Measurements from ENCODE around the gene HERPUD1. TPM values are rescaled to one million over a fixed set of nuclear protein-coding genes. Genes with fewer than 3 reads are reported as not detected.

HERPUD1 gene
- total and polyA plus RNA-seq, 2 donors from 2014 or later, result 209 to 234 TPM

DNA sequence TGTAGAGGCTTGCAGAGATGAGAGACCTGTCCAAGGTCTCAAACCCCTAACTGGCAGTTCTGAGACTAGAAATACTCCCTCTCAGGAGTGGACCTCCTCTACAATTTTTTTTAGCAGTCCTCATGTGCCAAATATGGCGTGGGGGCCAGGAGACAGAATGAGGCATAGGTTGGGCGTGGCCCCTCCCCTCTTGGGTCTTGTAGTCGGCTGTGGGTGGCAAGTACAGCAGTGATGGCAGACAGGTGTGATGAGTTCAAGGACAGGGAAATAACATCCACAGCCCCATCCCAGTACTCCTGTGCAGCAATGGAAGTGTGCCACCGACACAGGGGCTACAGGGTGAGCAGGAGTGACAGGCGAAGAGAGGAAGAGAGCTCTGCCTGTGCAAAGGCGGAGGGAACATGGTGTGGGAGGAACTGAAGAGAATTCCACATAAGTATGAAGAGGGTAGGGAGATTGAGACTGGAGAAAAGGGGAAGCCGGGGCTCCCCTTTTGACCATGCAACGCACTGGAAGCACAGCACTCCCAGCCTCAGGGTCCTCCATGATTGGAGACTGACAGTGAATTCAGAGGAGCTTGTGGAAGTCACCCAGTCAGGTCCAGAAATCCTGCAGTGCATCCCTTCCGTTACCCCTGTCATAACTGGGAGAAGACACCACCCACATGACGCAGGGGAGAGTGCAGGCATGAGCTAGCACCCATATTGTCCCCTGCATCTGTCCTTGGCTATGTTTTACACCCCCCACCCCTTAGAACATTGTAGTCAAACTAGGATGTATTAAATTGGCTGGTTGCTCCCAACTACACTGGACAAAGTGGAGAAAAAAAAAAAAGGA is 15.0 kb downstream of the HERPUD1 start:
- intact Hi-C loops (cut with DNase I), result no loop called here
- Histone ChIP-seq H3K36me3 (ENCODE audit: control insufficient read depth in 2 of 3, insufficient read depth in 3 of 3, low read length in 3 of 3) (peaks cover 11 to 36% (median 25%) of the 10 kb centered on the region in 3 donors), H3K4me3 (ENCODE audit: low read length in 3 of 3) (no peak overlapping the region), H3K4me1 (ENCODE audit: control insufficient read depth in 2 of 3, insufficient read depth in 2 of 3, low read depth in 1 of 3, low read length in 3 of 3) (peaks cover 0 to 4% (median 3%) of the 10 kb centered on the region in 3 donors), H3K27me3 (ENCODE audit: control insufficient read depth, insufficient read depth, low read length) (no peaks in the 10 kb centered on the region), H3K9ac (ENCODE audit: low read length in 3 of 3) (no peak overlapping the region), H3K9me3 (ENCODE audit: control insufficient read depth in 2 of 3, insufficient read depth in 1 of 3, low read length in 3 of 3) (no peaks in the 10 kb centered on the region), H3K27ac (ENCODE audit: low read depth in 2 of 2, low read length in 2 of 2) (no peak overlapping the region)
- no peak for DNase-seq
- TF ChIP-seq, protein P1, sequence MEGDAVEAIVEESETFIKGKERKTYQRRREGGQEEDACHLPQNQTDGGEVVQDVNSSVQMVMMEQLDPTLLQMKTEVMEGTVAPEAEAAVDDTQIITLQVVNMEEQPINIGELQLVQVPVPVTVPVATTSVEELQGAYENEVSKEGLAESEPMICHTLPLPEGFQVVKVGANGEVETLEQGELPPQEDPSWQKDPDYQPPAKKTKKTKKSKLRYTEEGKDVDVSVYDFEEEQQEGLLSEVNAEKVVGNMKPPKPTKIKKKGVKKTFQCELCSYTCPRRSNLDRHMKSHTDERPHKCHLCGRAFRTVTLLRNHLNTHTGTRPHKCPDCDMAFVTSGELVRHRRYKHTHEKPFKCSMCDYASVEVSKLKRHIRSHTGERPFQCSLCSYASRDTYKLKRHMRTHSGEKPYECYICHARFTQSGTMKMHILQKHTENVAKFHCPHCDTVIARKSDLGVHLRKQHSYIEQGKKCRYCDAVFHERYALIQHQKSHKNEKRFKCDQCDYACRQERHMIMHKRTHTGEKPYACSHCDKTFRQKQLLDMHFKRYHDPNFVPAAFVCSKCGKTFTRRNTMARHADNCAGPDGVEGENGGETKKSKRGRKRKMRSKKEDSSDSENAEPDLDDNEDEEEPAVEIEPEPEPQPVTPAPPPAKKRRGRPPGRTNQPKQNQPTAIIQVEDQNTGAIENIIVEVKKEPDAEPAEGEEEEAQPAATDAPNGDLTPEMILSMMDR (IDR thresholded peaks at IDR 0.05; ENCODE audit: borderline replicate concordance, extremely low read depth, insufficient read depth), result no peak
- FAIRE-seq, result no peak

- Histone ChIP-seq H3K4me3 (ENCODE audit: low read length in 3 of 3) (no peak overlapping the region), H3K27ac (ENCODE audit: low read depth in 2 of 2, low read length in 2 of 2) (no peak overlapping the region), H3K9me3 (ENCODE audit: control insufficient read depth in 2 of 3, insufficient read depth in 1 of 3, low read length in 3 of 3) (no peaks in the 10 kb centered on the region), H3K9ac (ENCODE audit: low read length in 3 of 3) (no peak overlapping the region), H3K36me3 (ENCODE audit: control insufficient read depth in 2 of 3, insufficient read depth in 3 of 3, low read length in 3 of 3) (peaks cover 11 to 30% (median 23%) of the 10 kb centered on the region in 3 donors), H3K27me3 (ENCODE audit: control insufficient read depth, insufficient read depth, low read length) (no peaks in the 10 kb centered on the region), H3K4me1 (ENCODE audit: control insufficient read depth in 2 of 3, insufficient read depth in 2 of 3, low read depth in 1 of 3, low read length in 3 of 3) (peaks cover 0 to 4% (median 3%) of the 10 kb centered on the region in 3 donors)
- intact Hi-C loops (cut with DNase I), result no loop called here
- TF ChIP-seq, protein P1 (IDR thresholded peaks at IDR 0.05; ENCODE audit: borderline replicate concordance, extremely low read depth, insufficient read depth), result no peak
- DNase-seq (peak in 2 of 5 donors; percentile 12 to 15), FAIRE-seq (no peak)
Measured at GRCh38 chr16:56947604-56947995, 15.7 kb downstream of the HERPUD1 start.

DNA sequence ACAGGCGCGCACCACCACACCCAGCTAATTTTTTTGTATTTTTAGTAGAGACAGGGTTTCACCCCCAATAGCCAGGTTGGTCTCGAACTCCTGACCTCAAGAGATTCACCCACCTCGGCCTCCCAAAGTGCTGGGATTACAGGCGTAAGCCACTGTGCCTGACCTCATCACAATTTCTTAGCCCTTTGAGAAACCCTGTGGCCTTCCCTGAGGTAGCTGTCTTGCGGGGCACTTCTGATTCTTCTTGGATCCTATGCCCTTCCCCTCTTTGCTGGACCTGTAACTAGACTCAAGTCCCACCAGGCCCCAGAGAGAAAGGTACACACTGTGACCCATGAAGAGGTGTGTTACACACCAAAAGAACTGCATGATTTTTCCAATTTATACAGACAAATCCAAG is 16.3 kb downstream of the HERPUD1 start:
- Histone ChIP-seq H3K27me3 (ENCODE audit: control insufficient read depth, insufficient read depth, low read length) (no peaks in the 10 kb centered on the region), H3K9ac (ENCODE audit: low read length in 3 of 3) (no peak overlapping the region)
- intact Hi-C loops (cut with DNase I), result no loop called here

More for the DNA sequence above, 16.3 kb downstream of the HERPUD1 start:
- TF ChIP-seq, protein P1 (IDR thresholded peaks at IDR 0.05; ENCODE audit: borderline replicate concordance, extremely low read depth, insufficient read depth), result no peak
- FAIRE-seq (no peak), DNase-seq (no peak)
- Histone ChIP-seq H3K4me3 (ENCODE audit: low read length in 3 of 3) (no peak overlapping the region), H3K4me1 (ENCODE audit: control insufficient read depth in 2 of 3, insufficient read depth in 2 of 3, low read depth in 1 of 3, low read length in 3 of 3) (peaks cover 0 to 4% (median 3%) of the 10 kb centered on the region in 3 donors), H3K27ac (ENCODE audit: low read depth in 2 of 2, low read length in 2 of 2) (no peak overlapping the region), H3K36me3 (ENCODE audit: control insufficient read depth in 2 of 3, insufficient read depth in 3 of 3, low read length in 3 of 3) (peaks cover 9 to 23% (median 17%) of the 10 kb centered on the region in 3 donors), H3K9me3 (ENCODE audit: control insufficient read depth in 2 of 3, insufficient read depth in 1 of 3, low read length in 3 of 3) (no peaks in the 10 kb centered on the region)

Data from kidney (tissue), 14 donors.